Measurements from ENCODE around the gene LRCH1. TPM values are rescaled to one million over a fixed set of nuclear protein-coding genes. Genes with fewer than 3 reads are reported as not detected.
A peak's percentile ranks its signal among the peaks of the same experiment; 100 is the strongest.

LRCH1 gene
- total RNA-seq, 4 donors from 2014 or later: 54.3 to 72.2 (median 57.4) TPM

- ATAC-seq: no peak
- H3K27ac ChIP-seq: no peak overlapping the region
- H3K9me3 ChIP-seq: no peaks in the 10 kb centered on the region
- no peak for TF ChIP-seq EP300 (IDR thresholded peaks at IDR 0.05)
- no peak for TF ChIP-seq CTCF (IDR thresholded peaks at IDR 0.05)
- no peak for TF ChIP-seq POLR2AphosphoS5 (IDR thresholded peaks at IDR 0.05)
- no peak for TF ChIP-seq POLR2A (IDR thresholded peaks at IDR 0.05)
- 79 to 90% methylated on average over 3 of the region's 3 CpGs for WGBS, 2 donors (ENCODE audit: low coverage in 1 of 2)
- H3K4me1 ChIP-seq: peaks cover 17 to 75% (median 18%) of the 10 kb centered on the region in 3 donors
- H3K27me3 ChIP-seq: no peaks in the 10 kb centered on the region
- no peaks in the 10 kb centered on the region for H3K36me3 ChIP-seq
- H3K4me3 ChIP-seq: no peak overlapping the region
Observed at GRCh38 chr13:46612267-46612666, 59.3 kb downstream of the LRCH1 start.

- H3K9me3 ChIP-seq: no peaks in the 10 kb centered on the region
- peaks cover 17 to 75% (median 18%) of the 10 kb centered on the region in 3 donors for H3K4me1 ChIP-seq
- peak overlapping the region in 1 of 4 donors; percentile 4 for H3K27ac ChIP-seq
- no peaks in the 10 kb centered on the region for H3K36me3 ChIP-seq
- ATAC-seq: no peak
- H3K27me3 ChIP-seq: no peaks in the 10 kb centered on the region
- no peak overlapping the region for H3K4me3 ChIP-seq
- WGBS, 2 donors (ENCODE audit: low coverage in 1 of 2): 85 to 87% methylated on average over 8 of the region's 8 CpGs
- no peak for TF ChIP-seq EP300 (IDR thresholded peaks at IDR 0.05)
- TF ChIP-seq POLR2A (IDR thresholded peaks at IDR 0.05): no peak
- TF ChIP-seq POLR2AphosphoS5 (IDR thresholded peaks at IDR 0.05): no peak
- TF ChIP-seq CTCF (IDR thresholded peaks at IDR 0.05): no peak
Observed at GRCh38 chr13:46613409-46614049, 60.6 kb downstream of the LRCH1 start.

GRCh38 chr13:46614582-46614981 lies 61.6 kb downstream of the LRCH1 start:
- Histone ChIP-seq H3K4me1 (peaks cover 17 to 73% (median 21%) of the 10 kb centered on the region in 3 donors), H3K27me3 (no peaks in the 10 kb centered on the region), H3K27ac (peak overlapping the region; percentile 75 to 85 (median 81)), H3K9me3 (no peaks in the 10 kb centered on the region), H3K4me3 (no peak overlapping the region), H3K36me3 (no peaks in the 10 kb centered on the region)
- WGBS, 2 donors (ENCODE audit: low coverage in 1 of 2): 22 to 26% methylated on average over 7 of the region's 7 CpGs
- TF ChIP-seq POLR2AphosphoS5 (IDR thresholded peaks at IDR 0.05) (peak; percentile 66), EP300 (IDR thresholded peaks at IDR 0.05) (no peak), CTCF (IDR thresholded peaks at IDR 0.05) (peak; percentile 10 to 56 (median 36)), POLR2A (IDR thresholded peaks at IDR 0.05) (no peak)
- ATAC-seq: peak; percentile 84

- Histone ChIP-seq H3K27me3 (no peaks in the 10 kb centered on the region), H3K36me3 (no peaks in the 10 kb centered on the region), H3K4me3 (peak overlapping the region; percentile 5 to 39), H3K4me1 (peaks cover 20 to 80% (median 26%) of the 10 kb centered on the region in 3 donors), H3K27ac (peak overlapping the region; percentile 75 to 85 (median 81)), H3K9me3 (no peaks in the 10 kb centered on the region)
- ATAC-seq: no peak
- WGBS, 2 donors (ENCODE audit: low coverage in 1 of 2): 6 to 15% methylated on average over 8 of the region's 8 CpGs
- TF ChIP-seq CTCF (IDR thresholded peaks at IDR 0.05) (no peak), POLR2AphosphoS5 (IDR thresholded peaks at IDR 0.05) (no peak), POLR2A (IDR thresholded peaks at IDR 0.05) (no peak), EP300 (IDR thresholded peaks at IDR 0.05) (no peak)
Observed at GRCh38 chr13:46615888-46616531, 63.0 kb downstream of the LRCH1 start.
